HFFc6 (cell line): ENCODE results near the gene STK32C. TPM values are rescaled to one million over a fixed set of nuclear protein-coding genes. Genes with fewer than 3 reads are reported as not detected.

Experiments
- DNase-seq: peaks from one replicate; pipeline ENCODE4 v3.0.0-alpha.2; 2018
- H3K27ac Mint-ChIP-seq: 2 replicates; pipeline ENCODE4 v1.8.0; 2020; ENCODE audit warnings: mild to moderate bottlenecking, mixed read lengths
- H3K27me3 Mint-ChIP-seq: 2 replicates; pipeline ENCODE4 v1.8.0; 2021; ENCODE audit warnings: mild to moderate bottlenecking, moderate library complexity, mixed read lengths; ENCODE audit not compliant: insufficient read depth
- H3K36me3 Mint-ChIP-seq: 2 replicates; pipeline ENCODE4 v1.8.0; 2021; ENCODE audit warnings: low read depth, mixed read lengths
- H3K4me1 Mint-ChIP-seq: 2 replicates; pipeline ENCODE4 v1.8.0; 2020; ENCODE audit warnings: low read depth, mixed read lengths
- H3K4me3 Mint-ChIP-seq: 2 replicates; pipeline ENCODE4 v1.8.0; 2020; ENCODE audit warnings: mild to moderate bottlenecking, moderate library complexity, mixed read lengths
- H3K9me3 Mint-ChIP-seq: 2 replicates; pipeline ENCODE4 v1.8.0; 2020; ENCODE audit warnings: mild to moderate bottlenecking, mixed read lengths
- total RNA-seq, 6 experiments: library from RNA; stranded (reverse); fragmentation: NEBNext Ultra II Directional; extraction: Animal tissue kit (Norgen Biotek cat#: 25700); gene quantifications; 2 replicates in 1 of 6; 3 replicates in 5 of 6; pipeline ENCODE4 v1.2.3, GENCODE V29; 2021
- TF ChIP-seq, protein P1 (sequence below): fragments of 200-600 bp; sonication (generic); IDR thresholded peaks from 2 replicates; pipeline ENCODE4 v1.5.0; 2021; ENCODE audit warnings: antibody characterized with exemption, mild to moderate bottlenecking

The STK32C gene
- total RNA-seq, 6 experiments from 2014 or later, result 5.5 to 8.3 (median 7.2) TPM

DNA sequence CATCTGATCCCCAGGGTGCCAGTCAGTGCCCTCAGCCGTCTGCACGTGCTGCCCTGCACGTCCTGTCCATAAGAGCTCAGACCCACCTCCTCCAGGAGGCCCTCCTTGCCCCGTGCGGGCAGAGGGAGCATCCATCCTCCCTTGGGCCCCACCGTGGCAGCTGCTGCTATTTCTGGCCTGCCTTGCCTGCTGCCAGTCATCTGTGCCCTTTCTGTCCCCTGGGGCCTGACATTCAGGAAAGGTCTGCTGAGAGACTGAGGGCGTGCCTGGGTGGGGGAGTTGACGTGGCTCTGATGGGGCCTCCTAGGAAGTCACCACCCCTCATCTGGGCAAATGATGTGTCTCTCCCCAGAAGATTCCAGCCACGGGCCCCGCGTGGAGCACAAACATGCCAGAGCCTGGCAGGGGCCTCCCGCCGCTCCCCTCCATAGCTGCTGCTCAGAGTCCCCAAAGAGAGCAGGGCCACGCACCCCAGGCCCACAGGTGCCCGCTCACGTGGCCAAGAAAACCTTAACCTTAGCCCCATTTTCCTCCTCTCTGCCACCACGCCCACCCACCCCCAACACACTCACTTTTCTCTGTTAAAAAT is 99.2 kb downstream of the STK32C start:
- no peak overlapping the region for H3K27ac Mint-ChIP-seq
- DNase-seq, result no peak
- H3K4me1 Mint-ChIP-seq, result no peaks in the 10 kb centered on the region
- peaks cover 3% of the 10 kb centered on the region; the same call in 1 of the 2 replicates for H3K9me3 Mint-ChIP-seq
- H3K27me3 Mint-ChIP-seq, result peaks cover 10% of the 10 kb centered on the region
- TF ChIP-seq, protein P1, sequence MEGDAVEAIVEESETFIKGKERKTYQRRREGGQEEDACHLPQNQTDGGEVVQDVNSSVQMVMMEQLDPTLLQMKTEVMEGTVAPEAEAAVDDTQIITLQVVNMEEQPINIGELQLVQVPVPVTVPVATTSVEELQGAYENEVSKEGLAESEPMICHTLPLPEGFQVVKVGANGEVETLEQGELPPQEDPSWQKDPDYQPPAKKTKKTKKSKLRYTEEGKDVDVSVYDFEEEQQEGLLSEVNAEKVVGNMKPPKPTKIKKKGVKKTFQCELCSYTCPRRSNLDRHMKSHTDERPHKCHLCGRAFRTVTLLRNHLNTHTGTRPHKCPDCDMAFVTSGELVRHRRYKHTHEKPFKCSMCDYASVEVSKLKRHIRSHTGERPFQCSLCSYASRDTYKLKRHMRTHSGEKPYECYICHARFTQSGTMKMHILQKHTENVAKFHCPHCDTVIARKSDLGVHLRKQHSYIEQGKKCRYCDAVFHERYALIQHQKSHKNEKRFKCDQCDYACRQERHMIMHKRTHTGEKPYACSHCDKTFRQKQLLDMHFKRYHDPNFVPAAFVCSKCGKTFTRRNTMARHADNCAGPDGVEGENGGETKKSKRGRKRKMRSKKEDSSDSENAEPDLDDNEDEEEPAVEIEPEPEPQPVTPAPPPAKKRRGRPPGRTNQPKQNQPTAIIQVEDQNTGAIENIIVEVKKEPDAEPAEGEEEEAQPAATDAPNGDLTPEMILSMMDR, result no peak
- no peak overlapping the region for H3K4me3 Mint-ChIP-seq
- peaks cover 3% of the 10 kb centered on the region; the same call in 1 of the 2 replicates for H3K36me3 Mint-ChIP-seq

DNA sequence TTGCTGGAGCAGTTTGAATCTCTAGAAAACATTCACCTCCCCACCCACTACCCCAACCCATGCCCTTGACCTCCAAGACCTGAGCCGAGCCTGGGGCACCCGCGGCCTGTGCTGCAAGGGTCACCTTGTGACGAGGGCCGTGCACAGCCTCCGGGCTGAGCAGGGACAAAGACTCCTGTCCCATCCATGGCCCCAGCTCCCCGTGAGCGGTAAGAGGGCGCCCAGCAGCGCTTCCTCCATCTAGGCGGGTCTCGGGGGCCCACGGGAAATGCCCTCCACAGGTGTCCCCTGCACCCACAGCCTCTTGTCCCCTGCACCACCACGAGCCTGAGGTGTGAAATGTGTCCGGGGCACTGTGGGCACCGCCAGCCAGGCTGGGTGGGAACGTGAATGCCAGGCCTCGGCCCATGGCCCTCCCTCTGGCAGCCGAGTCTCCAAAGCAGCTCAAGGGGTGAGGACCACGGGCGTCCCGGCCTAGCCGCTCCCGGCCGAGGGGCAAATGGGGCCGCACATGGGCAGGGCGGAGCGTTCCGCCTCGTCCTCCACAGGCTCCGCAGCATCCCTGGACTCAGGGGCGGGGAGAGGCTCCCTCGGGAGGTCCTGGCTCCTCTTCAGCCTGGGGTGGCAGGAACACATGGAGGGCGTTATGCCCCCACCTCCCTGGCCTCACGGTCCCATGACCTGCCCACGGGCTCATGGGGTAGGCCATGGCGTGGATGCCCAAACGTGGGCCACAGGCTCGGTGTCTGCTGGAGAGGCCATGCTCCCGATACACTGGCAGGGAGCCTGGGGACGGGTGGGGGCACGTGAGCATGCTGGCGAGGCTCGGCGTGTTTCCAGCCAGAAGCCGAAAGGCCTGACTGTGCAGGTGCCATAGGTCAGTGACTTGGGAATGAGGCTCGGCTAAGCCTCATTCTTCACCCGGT is 100.0 kb downstream of the STK32C start:
- Mint-ChIP-seq H3K4me1 (no peaks in the 10 kb centered on the region), H3K27me3 (peaks cover 9% of the 10 kb centered on the region), H3K4me3 (no peak overlapping the region), H3K9me3 (no peaks in the 10 kb centered on the region), H3K27ac (no peak overlapping the region), H3K36me3 (no peaks in the 10 kb centered on the region)
- TF ChIP-seq, protein P1, result no peak
- DNase-seq, result no peak

DNA sequence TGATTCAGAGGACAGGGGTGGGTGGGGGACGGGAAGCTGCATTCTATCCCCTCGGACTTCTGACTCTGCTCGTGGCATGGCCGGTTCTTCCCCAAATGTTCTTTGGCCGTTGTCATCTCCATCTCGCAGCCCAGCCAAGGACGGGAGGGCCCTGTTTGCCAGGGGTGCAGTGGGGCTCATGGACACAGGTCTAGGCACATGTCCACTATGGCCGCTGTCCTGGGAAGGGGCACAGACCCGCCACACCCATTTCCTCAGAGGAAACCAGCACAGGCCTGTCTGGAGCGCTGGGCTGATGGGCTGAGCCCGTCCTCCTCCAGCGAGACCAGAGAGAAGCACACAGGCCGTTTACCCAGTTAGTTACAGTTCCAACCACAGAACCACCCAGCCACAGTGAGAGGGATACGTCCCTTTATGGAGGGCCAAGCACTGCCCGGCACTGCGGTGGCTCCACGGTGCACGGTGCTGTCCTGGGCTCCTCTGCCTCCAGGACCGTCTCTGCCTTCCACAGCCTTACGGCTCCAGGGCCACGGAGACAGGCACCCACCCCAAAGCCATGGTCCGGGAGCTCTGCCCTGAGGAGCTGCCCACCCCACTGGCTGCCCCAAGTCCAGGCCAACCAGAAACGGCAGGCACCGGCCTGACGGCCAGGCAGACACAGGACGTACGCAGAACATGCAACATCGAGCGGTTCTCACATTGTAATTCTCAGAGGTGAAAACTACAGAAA is 100.8 kb downstream of the STK32C start:
- Mint-ChIP-seq H3K27me3 (peaks cover 7% of the 10 kb centered on the region), H3K4me1 (no peaks in the 10 kb centered on the region), H3K27ac (no peak overlapping the region), H3K9me3 (no peaks in the 10 kb centered on the region), H3K4me3 (no peak overlapping the region), H3K36me3 (no peaks in the 10 kb centered on the region)
- no peak for DNase-seq
- TF ChIP-seq, protein P1, result no peak

DNA sequence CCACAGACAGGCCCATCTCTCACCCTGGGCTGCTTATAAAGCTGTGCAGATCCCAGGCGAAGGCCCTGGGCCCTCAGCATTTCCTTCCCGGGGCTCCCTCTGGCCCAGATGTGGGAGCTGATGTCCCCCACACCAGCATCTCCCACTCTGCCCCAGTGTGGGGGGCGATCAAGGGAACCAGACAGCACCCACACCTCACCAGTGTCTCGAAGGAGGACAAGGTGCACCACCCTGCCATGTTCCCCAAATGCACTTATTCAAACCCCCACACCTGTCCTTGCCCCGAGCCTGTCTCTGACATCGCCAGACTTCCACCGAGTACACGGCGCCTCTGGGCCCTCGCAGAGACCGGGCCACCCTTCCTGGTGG is 101.4 kb downstream of the STK32C start:
- H3K27me3 Mint-ChIP-seq, result peaks cover 7% of the 10 kb centered on the region
- H3K4me1 Mint-ChIP-seq, result no peaks in the 10 kb centered on the region
- H3K27ac Mint-ChIP-seq, result no peak overlapping the region
- DNase-seq, result no peak
- no peaks in the 10 kb centered on the region for H3K36me3 Mint-ChIP-seq
- no peak overlapping the region for H3K4me3 Mint-ChIP-seq
- TF ChIP-seq, protein P1, result no peak
- no peaks in the 10 kb centered on the region for H3K9me3 Mint-ChIP-seq

DNA sequence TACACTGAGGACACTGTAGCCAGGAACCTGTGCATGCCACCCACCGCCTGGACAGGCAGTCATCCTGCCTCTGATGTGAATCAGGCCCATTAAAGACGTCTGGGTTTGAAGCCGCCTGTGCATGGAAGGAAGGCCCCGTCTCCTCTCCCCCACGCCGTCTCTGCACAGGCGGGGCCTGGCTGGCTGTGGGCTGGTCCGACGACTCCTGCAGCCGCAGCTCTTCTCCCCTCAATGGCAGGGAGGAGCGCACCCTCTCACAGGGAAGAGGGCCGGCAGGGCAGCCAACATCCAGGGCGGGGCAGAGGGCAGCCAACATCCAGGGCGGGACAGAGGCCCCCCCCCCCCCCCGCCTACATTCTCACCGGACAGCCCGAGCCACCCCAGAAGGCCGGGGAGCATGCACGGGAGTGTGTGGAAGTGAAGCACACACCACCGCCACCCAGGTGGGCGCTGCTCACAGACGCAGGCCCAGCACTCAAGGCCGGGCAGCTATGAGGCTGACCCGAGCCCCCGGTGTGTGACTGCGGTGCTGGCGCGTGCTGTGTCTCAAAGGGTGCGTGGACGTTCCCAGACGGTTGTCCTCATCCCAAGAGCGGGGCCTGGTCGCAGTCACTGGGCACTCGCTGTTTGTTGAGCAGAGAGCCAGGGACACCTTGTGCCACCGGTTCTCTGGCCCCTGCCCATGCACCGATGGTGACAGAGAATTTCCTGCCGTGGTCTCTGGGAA is 101.9 kb downstream of the STK32C start:
- H3K27ac Mint-ChIP-seq, result no peak overlapping the region
- H3K9me3 Mint-ChIP-seq, result no peaks in the 10 kb centered on the region
- TF ChIP-seq, protein P1, result no peak
- H3K27me3 Mint-ChIP-seq, result peaks cover 4% of the 10 kb centered on the region
- no peaks in the 10 kb centered on the region for H3K36me3 Mint-ChIP-seq
- H3K4me3 Mint-ChIP-seq, result no peak overlapping the region
- H3K4me1 Mint-ChIP-seq, result no peaks in the 10 kb centered on the region
- no peak for DNase-seq
